GM13977 (cell line): Measurements from ENCODE around the gene MYO1A.

ENCODE experiments used
- DNase-seq: peaks from one replicate; pipeline ENCODE4 v3.0.0; 2012; ENCODE audit warnings: low spot score
- CTCF ChIP-seq: IDR thresholded peaks from 2 replicates; pipeline ENCODE4 v1.5.1; 2012; ENCODE audit warnings: mild to moderate bottlenecking, control low read depth; ENCODE audit not compliant: insufficient read depth; ENCODE audit errors: extremely low read depth, missing control alignments
- in situ Hi-C: fragments of 300-500 bp; cut with MboI; formaldehyde crosslinking; loops from one replicate; pipeline ENCODE4 v1.12.0; 2022; ENCODE audit warnings: low sequenced_read_pairs, low pct_unique_long_range_greater_than_20kb, mixed read lengths, inconsistent platforms; ENCODE audit not compliant: unreplicated experiment

Gene MYO1A

GRCh38 chr12:57087691-57088353 lies 37.9 kb upstream of the MYO1A start:
- no peak for TF ChIP-seq CTCF
- peak; percentile 90 for DNase-seq
- in situ Hi-C loops = no loop called here

- peak; percentile 81 for DNase-seq
- in situ Hi-C loops = no loop called here
- no peak for TF ChIP-seq CTCF
Observed at GRCh38 chr12:57087010-57087690, 37.2 kb upstream of the MYO1A start.

GRCh38 chr12:57086493-57087009 lies 36.6 kb upstream of the MYO1A start:
- TF ChIP-seq CTCF = peak; percentile 43
- peak; percentile 45 for DNase-seq
- in situ Hi-C loops = no loop called here

- in situ Hi-C loops = no loop called here
- TF ChIP-seq CTCF = no peak
- DNase-seq = peak; percentile 16
Observed at GRCh38 chr12:57085999-57086492, 36.1 kb upstream of the MYO1A start.

- in situ Hi-C loops = no loop called here
- TF ChIP-seq CTCF = no peak
- DNase-seq = no peak
Observed at GRCh38 chr12:57080855-57081254, 30.9 kb upstream of the MYO1A start.

- no peak for TF ChIP-seq CTCF
- in situ Hi-C loops = no loop called here
- DNase-seq = no peak
Observed at GRCh38 chr12:57079821-57080220, 29.9 kb upstream of the MYO1A start.
